Body of pancreas (tissue), 4 donors: Measurements from ENCODE around the gene TUBB2A.

Source experiments
- CTCF ChIP-seq, 7 experiments: fragments of 450-650 bp in 4 of 7; fragments of 200-600 bp in 3 of 7; sonication (generic) in 3 of 7; IDR thresholded peaks; one replicate each; pipeline ENCODE4 v1.5.1; 2016 to 2019; ENCODE audit warnings: antibody characterized with exemption in 7 of 7
- POLR2A ChIP-seq, 3 donors: fragments of 450-650 bp; IDR thresholded peaks; one replicate each; pipeline ENCODE4 v1.6.1; 2016; ENCODE audit warnings: antibody characterized with exemption in 3 of 3, mild to moderate bottlenecking in 2 of 3

GRCh38 chr6:3205913-3206312 lies 48.6 kb upstream of the TUBB2A start:
- TF ChIP-seq CTCF (IDR thresholded peaks at IDR 0.05) = no peak
- TF ChIP-seq POLR2A (IDR thresholded peaks at IDR 0.05) = no peak
